GM21447 (cell line): ENCODE data around the gene P4HTM.
"Not testable (repeated sequence)": the region's sequence is repeated elsewhere in the genome, so short reads cannot be mapped to it uniquely, and the experiment has no call there.

Experiments
- ATAC-seq: cut with Tn5 transposase; IDR thresholded peaks from one replicate; pipeline ENCODE4 v1.9.1; 2021; ENCODE audit not compliant: unreplicated experiment

Gene P4HTM

GRCh38 chr3:49007068-49007770 is 17.2 kb downstream of the P4HTM start, which contains the start of gene WDR6:
WDR6 (plus strand) TSS chr3:49007391; CDS start chr3:49007432, 41 bp downstream.
- peak; percentile 87 for ATAC-seq

GRCh38 chr3:49007771-49008528 is 17.9 kb downstream of the P4HTM start:
- ATAC-seq: peak; percentile 36

GRCh38 chr3:49008627-49009026 is 18.6 kb downstream of the P4HTM start:
- not testable (repeated sequence) for ATAC-seq

- no peak for ATAC-seq
Measured at GRCh38 chr3:49009396-49009795, 19.4 kb downstream of the P4HTM start.

- no peak for ATAC-seq
Measured at GRCh38 chr3:49012441-49013017, 22.5 kb downstream of the P4HTM start.

GRCh38 chr3:49013113-49013737 is 23.2 kb downstream of the P4HTM start:
- no peak for ATAC-seq

GRCh38 chr3:49013738-49014660 is 24.0 kb downstream of the P4HTM start:
- ATAC-seq: no peak

- no peak for ATAC-seq
Measured at GRCh38 chr3:49015072-49015471, 25.0 kb downstream of the P4HTM start.

- ATAC-seq: no peak
Measured at GRCh38 chr3:49015765-49016164, 25.7 kb downstream of the P4HTM start.

- no peak for ATAC-seq
Measured at GRCh38 chr3:49016414-49017228, 26.6 kb downstream of the P4HTM start.

DNA sequence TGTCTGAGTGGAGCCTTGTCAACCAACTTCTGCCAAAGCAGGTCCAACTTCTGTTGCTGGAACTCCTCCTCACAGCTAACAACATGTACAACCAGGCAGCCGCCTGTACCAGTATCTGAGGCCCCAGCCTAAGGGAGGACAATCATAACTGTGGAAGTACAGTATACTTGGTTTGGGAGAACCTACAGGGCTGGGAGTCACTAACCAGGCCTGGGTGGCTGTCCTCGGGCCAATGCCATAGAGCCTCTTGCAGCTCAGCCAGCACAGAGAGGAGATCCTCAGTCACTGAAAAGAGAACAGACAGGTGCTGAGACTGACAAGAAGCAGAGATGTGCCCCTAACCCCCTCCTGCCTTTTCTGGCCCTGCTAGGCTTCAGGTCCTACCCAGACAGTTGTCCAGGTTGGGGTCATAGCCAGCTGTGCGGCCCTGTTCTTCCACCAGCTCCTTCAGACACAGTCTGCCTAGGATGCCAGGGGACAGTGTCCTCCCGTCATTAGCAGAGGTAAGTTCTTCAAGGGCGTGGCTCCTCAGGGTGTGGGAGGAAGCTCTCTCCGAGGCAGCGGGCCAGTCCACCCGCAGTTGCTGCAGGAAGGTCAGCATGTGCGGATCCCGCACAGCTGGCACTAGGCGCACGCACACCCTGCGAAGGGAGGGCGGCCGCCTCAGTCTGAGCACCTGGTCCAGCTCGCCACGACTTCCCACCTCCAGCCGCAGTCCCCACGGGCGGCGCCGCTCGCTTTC is 27.4 kb downstream of the P4HTM start:
- ATAC-seq: no peak

DNA sequence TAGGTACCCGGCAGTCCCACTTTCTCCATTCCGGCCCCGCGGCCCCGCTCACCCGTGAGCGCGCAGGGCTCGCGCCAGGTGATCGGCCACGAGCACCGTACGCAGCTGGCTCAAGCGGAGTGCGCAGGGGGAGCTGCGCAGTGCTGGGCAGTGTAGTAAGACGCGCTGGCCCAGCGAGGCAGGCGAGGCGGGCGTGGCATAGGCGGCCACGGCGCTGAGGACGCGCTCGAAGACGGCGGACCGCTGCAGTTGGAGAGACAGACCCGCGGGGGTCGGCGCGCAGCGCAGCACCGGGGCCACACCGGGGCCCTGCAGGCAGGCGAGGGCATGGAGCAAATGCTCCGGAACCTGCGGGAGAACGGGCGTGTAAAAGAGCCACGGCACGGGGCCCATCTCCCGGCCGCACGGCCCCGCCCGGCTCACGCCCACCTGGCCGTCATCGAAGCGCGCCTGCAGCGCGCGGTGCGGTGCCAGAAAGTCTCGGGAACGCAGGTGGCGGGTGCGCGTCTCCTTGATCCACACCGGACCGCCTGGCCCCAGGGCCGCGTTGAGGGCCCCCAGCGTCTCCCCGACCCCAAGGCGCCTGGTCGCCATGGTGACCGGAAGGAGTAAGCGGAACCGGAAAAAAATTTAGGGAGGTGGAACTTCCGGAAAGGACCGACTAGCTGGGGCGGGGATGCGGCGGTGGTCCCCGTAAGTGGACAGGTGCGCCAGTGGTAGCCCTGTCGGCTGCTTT is 28.1 kb downstream of the P4HTM start, which contains the start of gene DALRD3:
DALRD3 (minus strand) TSS at position 610 of the 736 bp plus-strand sequence; CDS start at position 594, 16 bp downstream.
- no peak for ATAC-seq

GRCh38 chr3:49018707-49019006 is 28.6 kb downstream of the P4HTM start:
- no peak for ATAC-seq

GRCh38 chr3:49019941-49020329 is 29.9 kb downstream of the P4HTM start:
- no peak for ATAC-seq

- peak; percentile 8 for ATAC-seq
Measured at GRCh38 chr3:49020330-49021212, 30.5 kb downstream of the P4HTM start.

- peak; percentile 48 for ATAC-seq
Measured at GRCh38 chr3:49021213-49021812, 31.3 kb downstream of the P4HTM start.
